ENCODE results near the gene CPSF4L. TPM values are rescaled to one million over a fixed set of nuclear protein-coding genes. Genes with fewer than 3 reads are reported as not detected.

CPSF4L gene
- total and polyA plus RNA-seq, 2 of the 13 experiments (the other 11 are each of a cell fraction or from before 2014, with no cell fraction given), result 0.73 to 1.6 TPM

DNA sequence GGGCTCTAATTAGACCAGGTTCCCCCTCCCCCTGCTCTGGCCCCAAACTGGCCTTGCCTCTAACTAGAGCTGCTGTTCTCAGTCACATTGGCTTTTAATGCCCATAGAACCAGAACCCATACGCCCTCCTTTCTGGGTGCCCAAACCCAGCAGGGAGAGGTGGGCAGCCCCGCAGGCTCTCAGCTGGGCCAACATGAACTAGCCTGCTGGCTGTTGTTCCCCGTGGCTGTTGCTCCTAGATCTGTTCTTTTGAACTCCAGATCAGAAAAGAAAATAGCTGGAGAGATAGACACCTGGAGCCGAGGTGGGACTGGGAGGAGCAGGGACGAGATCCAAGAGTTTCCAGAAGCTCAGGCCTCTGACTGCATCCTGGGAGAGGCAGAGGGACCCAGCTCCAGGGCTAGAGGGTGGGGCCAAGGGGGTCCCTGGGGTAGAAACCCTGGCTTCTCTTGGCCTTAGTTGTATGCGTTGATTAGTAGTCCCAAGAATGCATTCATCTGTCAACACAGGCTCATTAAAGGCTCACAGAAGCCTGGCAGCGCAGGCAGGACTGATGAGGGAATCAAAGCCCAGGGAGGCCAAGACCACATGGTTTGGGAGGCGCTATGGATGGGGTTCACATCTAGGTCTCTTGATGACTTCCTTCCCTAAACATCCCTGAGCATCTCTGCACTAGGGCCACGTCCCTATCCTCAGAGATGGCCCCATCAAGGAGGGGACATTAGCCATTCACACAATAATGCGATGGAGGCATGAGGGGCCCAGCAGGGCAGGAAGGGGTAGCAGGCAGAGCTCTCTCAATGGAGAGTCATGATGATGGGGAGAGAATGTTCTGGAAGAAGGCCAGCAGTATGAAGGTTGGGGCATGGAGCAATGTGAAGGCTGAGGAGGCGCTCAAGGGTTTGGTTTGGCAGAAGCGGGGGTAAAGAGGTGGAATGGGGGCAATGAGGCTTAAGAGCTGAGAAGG is 1.3 kb upstream of the CPSF4L start (continued):
- TF ChIP-seq TMF1 (CRISPR knock-in tag; IDR thresholded peaks at IDR 0.05; ENCODE audit: low read depth) (no peak), SP2 (CRISPR knock-in tag; IDR thresholded peaks at IDR 0.05) (no peak), ISL2 (CRISPR knock-in tag; IDR thresholded peaks at IDR 0.05) (no peak), ZNF780A (CRISPR knock-in tag; IDR thresholded peaks at IDR 0.05) (no peak), SNAPC2 (CRISPR knock-in tag; IDR thresholded peaks at IDR 0.05) (no peak), CBX5 (CRISPR knock-in tag; IDR thresholded peaks at IDR 0.05; ENCODE audit: borderline replicate concordance) (no peak), SP5 (CRISPR knock-in tag; IDR thresholded peaks at IDR 0.05; ENCODE audit: borderline replicate concordance, low read depth) (peak; percentile 67; the same call in 1 of the 2 replicates), RARA (CRISPR knock-in tag; IDR thresholded peaks at IDR 0.05) (peak; percentile 6; the same call in 1 of the 2 replicates), POLR2A (IDR thresholded peaks at IDR 0.05; ENCODE audit: insufficient read depth in 1 of 2, low read depth in 2 of 2, low read length in 2 of 2) (peak in 1 of 2 experiments; percentile 41; a peak in 1 of 4 replicates), ZNF878 (CRISPR knock-in tag; IDR thresholded peaks at IDR 0.05) (0 out of 2 replicates have a peak, but pooled peaks have one; percentile 35), ZBTB21 (CRISPR knock-in tag; IDR thresholded peaks at IDR 0.05) (no peak), PHF5A (CRISPR knock-in tag; IDR thresholded peaks at IDR 0.05; ENCODE audit: low read depth, unreplicated experiment) (no peak), ZBTB8A (CRISPR knock-in tag; IDR thresholded peaks at IDR 0.05; ENCODE audit: borderline replicate concordance, low read depth) (0 out of 2 replicates have a peak, but pooled peaks have one; percentile 7), TAF15 (IDR thresholded peaks at IDR 0.05; ENCODE audit: low read depth, low read length, poor library complexity, severe bottlenecking) (no peak), ZFP82 (CRISPR knock-in tag; IDR thresholded peaks at IDR 0.05; ENCODE audit: borderline replicate concordance) (no peak), SOX5 (CRISPR knock-in tag; IDR thresholded peaks at IDR 0.05; ENCODE audit: borderline replicate concordance) (peak; percentile 36; the same call in 1 of the 2 replicates), ZNF768 (CRISPR knock-in tag; IDR thresholded peaks at IDR 0.05) (no peak; the same call in 1 of the 2 replicates), EED (CRISPR knock-in tag; IDR thresholded peaks at IDR 0.05) (no peak), ZNF460 (CRISPR knock-in tag; IDR thresholded peaks at IDR 0.05; ENCODE audit: borderline replicate concordance) (peak; percentile 26; the same call in 1 of the 2 replicates), E2F2 (CRISPR knock-in tag; IDR thresholded peaks at IDR 0.05; ENCODE audit: borderline replicate concordance) (no peak), NCOR1 (IDR thresholded peaks at IDR 0.05; ENCODE audit: borderline replicate concordance, low read length) (peak; percentile 53; the same call in 1 of the 2 replicates)
- TF ChIP-seq, protein P1, sequence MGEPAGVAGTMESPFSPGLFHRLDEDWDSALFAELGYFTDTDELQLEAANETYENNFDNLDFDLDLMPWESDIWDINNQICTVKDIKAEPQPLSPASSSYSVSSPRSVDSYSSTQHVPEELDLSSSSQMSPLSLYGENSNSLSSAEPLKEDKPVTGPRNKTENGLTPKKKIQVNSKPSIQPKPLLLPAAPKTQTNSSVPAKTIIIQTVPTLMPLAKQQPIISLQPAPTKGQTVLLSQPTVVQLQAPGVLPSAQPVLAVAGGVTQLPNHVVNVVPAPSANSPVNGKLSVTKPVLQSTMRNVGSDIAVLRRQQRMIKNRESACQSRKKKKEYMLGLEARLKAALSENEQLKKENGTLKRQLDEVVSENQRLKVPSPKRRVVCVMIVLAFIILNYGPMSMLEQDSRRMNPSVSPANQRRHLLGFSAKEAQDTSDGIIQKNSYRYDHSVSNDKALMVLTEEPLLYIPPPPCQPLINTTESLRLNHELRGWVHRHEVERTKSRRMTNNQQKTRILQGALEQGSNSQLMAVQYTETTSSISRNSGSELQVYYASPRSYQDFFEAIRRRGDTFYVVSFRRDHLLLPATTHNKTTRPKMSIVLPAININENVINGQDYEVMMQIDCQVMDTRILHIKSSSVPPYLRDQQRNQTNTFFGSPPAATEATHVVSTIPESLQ (CRISPR knock-in tag; conservative IDR thresholded peaks at IDR 0.05), result no peak
- TF ChIP-seq, protein P2, sequence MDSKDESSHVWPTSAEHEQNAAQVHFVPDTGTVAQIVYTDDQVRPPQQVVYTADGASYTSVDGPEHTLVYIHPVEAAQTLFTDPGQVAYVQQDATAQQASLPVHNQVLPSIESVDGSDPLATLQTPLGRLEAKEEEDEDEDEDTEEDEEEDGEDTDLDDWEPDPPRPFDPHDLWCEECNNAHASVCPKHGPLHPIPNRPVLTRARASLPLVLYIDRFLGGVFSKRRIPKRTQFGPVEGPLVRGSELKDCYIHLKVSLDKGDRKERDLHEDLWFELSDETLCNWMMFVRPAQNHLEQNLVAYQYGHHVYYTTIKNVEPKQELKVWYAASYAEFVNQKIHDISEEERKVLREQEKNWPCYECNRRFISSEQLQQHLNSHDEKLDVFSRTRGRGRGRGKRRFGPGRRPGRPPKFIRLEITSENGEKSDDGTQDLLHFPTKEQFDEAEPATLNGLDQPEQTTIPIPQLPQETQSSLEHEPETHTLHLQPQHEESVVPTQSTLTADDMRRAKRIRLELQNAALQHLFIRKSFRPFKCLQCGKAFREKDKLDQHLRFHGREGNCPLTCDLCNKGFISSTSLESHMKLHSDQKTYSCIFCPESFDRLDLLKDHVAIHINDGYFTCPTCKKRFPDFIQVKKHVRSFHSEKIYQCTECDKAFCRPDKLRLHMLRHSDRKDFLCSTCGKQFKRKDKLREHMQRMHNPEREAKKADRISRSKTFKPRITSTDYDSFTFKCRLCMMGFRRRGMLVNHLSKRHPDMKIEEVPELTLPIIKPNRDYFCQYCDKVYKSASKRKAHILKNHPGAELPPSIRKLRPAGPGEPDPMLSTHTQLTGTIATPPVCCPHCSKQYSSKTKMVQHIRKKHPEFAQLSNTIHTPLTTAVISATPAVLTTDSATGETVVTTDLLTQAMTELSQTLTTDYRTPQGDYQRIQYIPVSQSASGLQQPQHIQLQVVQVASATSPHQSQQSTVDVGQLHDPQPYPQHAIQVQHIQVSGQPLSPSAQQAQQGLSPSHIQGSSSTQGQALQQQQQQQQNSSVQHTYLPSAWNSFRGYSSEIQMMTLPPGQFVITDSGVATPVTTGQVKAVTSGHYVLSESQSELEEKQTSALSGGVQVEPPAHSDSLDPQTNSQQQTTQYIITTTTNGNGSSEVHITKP (CRISPR knock-in tag; IDR thresholded peaks at IDR 0.05; ENCODE audit: low read depth), result 0 out of 2 replicates have a peak, but pooled peaks have one; percentile 42

All from HepG2 (cell line).